ENCODE measurements around the gene FNBP1. TPM values are rescaled to one million over a fixed set of nuclear protein-coding genes. Genes with fewer than 3 reads are reported as not detected.

Gene FNBP1
- total RNA-seq, 1 donor from 2014 or later: 63.5 TPM

DNA sequence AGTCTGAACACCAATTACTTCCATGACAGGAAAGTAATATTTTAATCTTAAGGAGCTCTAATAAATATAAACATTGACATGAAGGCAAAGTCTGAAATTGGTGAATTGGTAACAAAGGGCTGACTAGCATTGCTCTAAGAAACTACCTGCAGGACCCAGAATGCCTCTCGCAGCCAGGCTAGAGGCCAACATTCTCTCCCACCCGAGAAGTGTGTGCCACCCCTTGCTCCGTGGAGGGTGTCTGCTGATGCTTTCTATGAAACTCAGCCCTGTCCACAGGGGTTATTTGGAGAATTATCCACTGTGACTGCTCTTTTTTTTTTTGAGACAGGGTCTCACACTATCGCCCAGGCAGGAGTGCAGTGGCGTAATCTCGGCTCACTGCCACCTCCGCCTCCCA is 126.3 kb downstream of the FNBP1 start:
- no peak overlapping the region for H3K4me3 Mint-ChIP-seq (ENCODE audit: unreplicated experiment)
- FAIRE-seq (no peak), DNase-seq (ENCODE audit: low read depth) (no peak)
- no peaks in the 10 kb centered on the region for H3K9me3 ChIP-seq (ENCODE audit: insufficient read depth, low read depth, low read length)
- H4K20me1 ChIP-seq (ENCODE audit: insufficient read depth, low read length): no peaks in the 10 kb centered on the region
- H3K4me2 ChIP-seq (ENCODE audit: low read length): no peak overlapping the region
- H3K4me1 ChIP-seq (ENCODE audit: insufficient read depth, low read length): no peaks in the 10 kb centered on the region
- H3K36me3 Mint-ChIP-seq (ENCODE audit: low read depth, unreplicated experiment): peaks cover 12% of the 10 kb centered on the region
- TF ChIP-seq, protein P1, sequence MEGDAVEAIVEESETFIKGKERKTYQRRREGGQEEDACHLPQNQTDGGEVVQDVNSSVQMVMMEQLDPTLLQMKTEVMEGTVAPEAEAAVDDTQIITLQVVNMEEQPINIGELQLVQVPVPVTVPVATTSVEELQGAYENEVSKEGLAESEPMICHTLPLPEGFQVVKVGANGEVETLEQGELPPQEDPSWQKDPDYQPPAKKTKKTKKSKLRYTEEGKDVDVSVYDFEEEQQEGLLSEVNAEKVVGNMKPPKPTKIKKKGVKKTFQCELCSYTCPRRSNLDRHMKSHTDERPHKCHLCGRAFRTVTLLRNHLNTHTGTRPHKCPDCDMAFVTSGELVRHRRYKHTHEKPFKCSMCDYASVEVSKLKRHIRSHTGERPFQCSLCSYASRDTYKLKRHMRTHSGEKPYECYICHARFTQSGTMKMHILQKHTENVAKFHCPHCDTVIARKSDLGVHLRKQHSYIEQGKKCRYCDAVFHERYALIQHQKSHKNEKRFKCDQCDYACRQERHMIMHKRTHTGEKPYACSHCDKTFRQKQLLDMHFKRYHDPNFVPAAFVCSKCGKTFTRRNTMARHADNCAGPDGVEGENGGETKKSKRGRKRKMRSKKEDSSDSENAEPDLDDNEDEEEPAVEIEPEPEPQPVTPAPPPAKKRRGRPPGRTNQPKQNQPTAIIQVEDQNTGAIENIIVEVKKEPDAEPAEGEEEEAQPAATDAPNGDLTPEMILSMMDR (IDR thresholded peaks at IDR 0.05; ENCODE audit: insufficient read depth, low read depth, low read length): no peak
- TF ChIP-seq EZH2 (IDR thresholded peaks at IDR 0.05; ENCODE audit: insufficient read depth, low read length): no peak
- no peak overlapping the region for H3K27ac ChIP-seq (ENCODE audit: low read depth, low read length)
- no peak overlapping the region for H3K4me3 ChIP-seq (ENCODE audit: insufficient read depth, low read depth, low read length)
- H3K27me3 Mint-ChIP-seq (ENCODE audit: low read depth, unreplicated experiment): no peaks in the 10 kb centered on the region
- H3K36me3 ChIP-seq (ENCODE audit: insufficient read depth, low read length): no peaks in the 10 kb centered on the region
- no peak overlapping the region for H3K27ac Mint-ChIP-seq (ENCODE audit: unreplicated experiment)
- H3K9ac ChIP-seq (ENCODE audit: low read length): no peak overlapping the region
- no peaks in the 10 kb centered on the region for H3K79me2 ChIP-seq (ENCODE audit: insufficient read depth, low read length)
- H3K4me1 Mint-ChIP-seq (ENCODE audit: low read depth, unreplicated experiment): no peaks in the 10 kb centered on the region
- no peaks in the 10 kb centered on the region for H3K27me3 ChIP-seq (ENCODE audit: insufficient read depth, low read length)
- H3K9me3 Mint-ChIP-seq (ENCODE audit: unreplicated experiment): no peaks in the 10 kb centered on the region
- H2AFZ ChIP-seq (ENCODE audit: low read depth, low read length): no peak overlapping the region

DNA sequence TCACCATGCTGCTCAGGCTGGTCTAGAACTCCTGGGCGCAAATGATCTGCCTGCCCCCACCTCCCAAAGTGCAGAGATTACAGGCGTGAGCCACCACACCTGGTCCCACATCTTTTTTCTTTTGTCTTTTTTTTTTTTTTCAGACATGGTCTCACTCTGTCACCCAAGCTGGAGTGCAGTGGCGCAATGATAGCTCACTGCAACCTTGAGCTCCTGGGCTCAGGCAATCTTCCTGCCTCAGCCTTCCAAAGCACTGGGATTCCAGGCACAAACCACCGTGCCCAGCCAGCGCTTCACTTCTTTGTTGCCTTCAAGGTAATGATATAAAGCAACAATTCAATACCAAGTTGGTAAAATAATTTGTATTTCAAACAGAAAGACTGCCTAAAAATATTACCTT is 128.9 kb downstream of the FNBP1 start:
- H3K27me3 Mint-ChIP-seq (ENCODE audit: low read depth, unreplicated experiment): no peaks in the 10 kb centered on the region
- Histone ChIP-seq H3K4me2 (ENCODE audit: low read length) (no peak overlapping the region), H3K27ac (ENCODE audit: low read depth, low read length) (no peak overlapping the region), H3K27me3 (ENCODE audit: insufficient read depth, low read length) (no peaks in the 10 kb centered on the region), H3K79me2 (ENCODE audit: insufficient read depth, low read length) (no peaks in the 10 kb centered on the region), H3K9ac (ENCODE audit: low read length) (no peak overlapping the region), H3K4me3 (ENCODE audit: insufficient read depth, low read depth, low read length) (no peak overlapping the region), H3K36me3 (ENCODE audit: insufficient read depth, low read length) (no peaks in the 10 kb centered on the region), H2AFZ (ENCODE audit: low read depth, low read length) (no peak overlapping the region), H3K4me1 (ENCODE audit: insufficient read depth, low read length) (peaks cover 10% of the 10 kb centered on the region), H4K20me1 (ENCODE audit: insufficient read depth, low read length) (no peaks in the 10 kb centered on the region), H3K9me3 (ENCODE audit: insufficient read depth, low read depth, low read length) (no peaks in the 10 kb centered on the region)
- TF ChIP-seq, protein P1 (IDR thresholded peaks at IDR 0.05; ENCODE audit: insufficient read depth, low read depth, low read length): no peak
- TF ChIP-seq EZH2 (IDR thresholded peaks at IDR 0.05; ENCODE audit: insufficient read depth, low read length): no peak
- H3K9me3 Mint-ChIP-seq (ENCODE audit: unreplicated experiment): no peaks in the 10 kb centered on the region
- H3K4me3 Mint-ChIP-seq (ENCODE audit: unreplicated experiment): no peak overlapping the region
- no peak for FAIRE-seq
- H3K36me3 Mint-ChIP-seq (ENCODE audit: low read depth, unreplicated experiment): peaks cover 10% of the 10 kb centered on the region
- peak overlapping the region; percentile 26 for H3K27ac Mint-ChIP-seq (ENCODE audit: unreplicated experiment)
- peaks cover 17% of the 10 kb centered on the region for H3K4me1 Mint-ChIP-seq (ENCODE audit: low read depth, unreplicated experiment)
- DNase-seq (ENCODE audit: low read depth): no peak

DNA sequence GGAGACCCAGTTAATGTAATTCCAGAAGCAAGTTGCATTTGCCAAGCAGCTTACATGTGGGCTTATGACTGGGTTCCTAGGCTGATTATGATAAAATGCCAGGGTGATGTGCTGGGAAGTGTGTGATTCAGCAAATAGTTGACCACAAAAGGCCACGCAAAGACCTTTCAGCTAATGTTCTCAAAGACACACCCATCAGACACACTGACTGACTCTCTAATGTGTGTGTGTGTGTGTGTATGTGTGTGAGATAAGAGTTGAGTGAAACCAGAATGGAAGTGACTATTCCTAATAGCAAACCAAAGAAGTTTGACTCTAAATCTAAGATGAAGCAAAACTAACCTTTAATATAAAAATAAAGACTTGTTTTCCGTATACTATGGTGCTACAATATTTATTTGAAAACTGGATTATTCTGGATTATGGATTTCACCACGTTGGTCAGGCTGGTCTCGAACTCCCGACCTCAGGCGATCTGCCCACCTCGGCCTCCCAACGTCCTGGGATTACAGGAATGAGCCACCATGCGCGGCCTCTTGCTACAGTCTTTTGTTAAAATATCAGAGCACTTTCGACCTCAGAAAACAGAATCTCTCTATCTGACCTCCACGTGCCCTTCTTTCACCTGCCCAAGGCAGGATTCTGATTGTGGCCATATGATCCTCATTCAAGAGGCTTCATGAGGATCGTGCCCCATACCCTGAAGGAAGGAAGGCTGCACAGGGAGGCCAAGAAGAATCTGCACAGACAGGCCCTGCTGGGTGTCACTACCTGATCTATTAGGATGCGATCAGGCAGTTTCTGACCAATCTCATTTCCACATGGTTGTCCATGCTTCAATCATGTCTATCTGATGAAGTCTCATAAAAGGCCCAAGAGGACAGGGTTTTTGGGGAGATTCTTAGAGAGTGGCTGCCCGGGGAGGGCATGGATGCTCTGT is 132.1 kb downstream of the FNBP1 start:
- Histone ChIP-seq H3K9ac (ENCODE audit: low read length) (no peak overlapping the region), H3K27me3 (ENCODE audit: insufficient read depth, low read length) (no peaks in the 10 kb centered on the region), H3K36me3 (ENCODE audit: insufficient read depth, low read length) (no peaks in the 10 kb centered on the region), H3K4me1 (ENCODE audit: insufficient read depth, low read length) (peaks cover 10% of the 10 kb centered on the region), H3K4me3 (ENCODE audit: insufficient read depth, low read depth, low read length) (no peak overlapping the region), H3K79me2 (ENCODE audit: insufficient read depth, low read length) (no peaks in the 10 kb centered on the region), H4K20me1 (ENCODE audit: insufficient read depth, low read length) (no peaks in the 10 kb centered on the region), H3K9me3 (ENCODE audit: insufficient read depth, low read depth, low read length) (no peaks in the 10 kb centered on the region), H3K27ac (ENCODE audit: low read depth, low read length) (no peak overlapping the region), H3K4me2 (ENCODE audit: low read length) (peak overlapping the region; percentile 20), H2AFZ (ENCODE audit: low read depth, low read length) (no peak overlapping the region)
- peak; percentile 98 for FAIRE-seq
- Mint-ChIP-seq H3K36me3 (ENCODE audit: low read depth, unreplicated experiment) (peaks cover 13% of the 10 kb centered on the region), H3K4me3 (ENCODE audit: unreplicated experiment) (peak overlapping the region; percentile 34), H3K27ac (ENCODE audit: unreplicated experiment) (peak overlapping the region; percentile 97), H3K4me1 (ENCODE audit: low read depth, unreplicated experiment) (peaks cover 17% of the 10 kb centered on the region), H3K27me3 (ENCODE audit: low read depth, unreplicated experiment) (no peaks in the 10 kb centered on the region), H3K9me3 (ENCODE audit: unreplicated experiment) (no peaks in the 10 kb centered on the region)
- peak; percentile 100 for DNase-seq (ENCODE audit: low read depth)
- TF ChIP-seq, protein P1 (IDR thresholded peaks at IDR 0.05; ENCODE audit: insufficient read depth, low read depth, low read length): no peak
- no peak for TF ChIP-seq EZH2 (IDR thresholded peaks at IDR 0.05; ENCODE audit: insufficient read depth, low read length)
